ENCODE measurements around the gene OR51A4.

- TF ChIP-seq MYC (IDR thresholded peaks at IDR 0.05; ENCODE audit: low read depth, low read length) (no peak), POLR2A (IDR thresholded peaks at IDR 0.05; ENCODE audit: extremely low read depth, insufficient read length) (no peak), MAX (IDR thresholded peaks at IDR 0.05; ENCODE audit: low read depth, low read length) (no peak)
- TF ChIP-seq, protein P1, sequence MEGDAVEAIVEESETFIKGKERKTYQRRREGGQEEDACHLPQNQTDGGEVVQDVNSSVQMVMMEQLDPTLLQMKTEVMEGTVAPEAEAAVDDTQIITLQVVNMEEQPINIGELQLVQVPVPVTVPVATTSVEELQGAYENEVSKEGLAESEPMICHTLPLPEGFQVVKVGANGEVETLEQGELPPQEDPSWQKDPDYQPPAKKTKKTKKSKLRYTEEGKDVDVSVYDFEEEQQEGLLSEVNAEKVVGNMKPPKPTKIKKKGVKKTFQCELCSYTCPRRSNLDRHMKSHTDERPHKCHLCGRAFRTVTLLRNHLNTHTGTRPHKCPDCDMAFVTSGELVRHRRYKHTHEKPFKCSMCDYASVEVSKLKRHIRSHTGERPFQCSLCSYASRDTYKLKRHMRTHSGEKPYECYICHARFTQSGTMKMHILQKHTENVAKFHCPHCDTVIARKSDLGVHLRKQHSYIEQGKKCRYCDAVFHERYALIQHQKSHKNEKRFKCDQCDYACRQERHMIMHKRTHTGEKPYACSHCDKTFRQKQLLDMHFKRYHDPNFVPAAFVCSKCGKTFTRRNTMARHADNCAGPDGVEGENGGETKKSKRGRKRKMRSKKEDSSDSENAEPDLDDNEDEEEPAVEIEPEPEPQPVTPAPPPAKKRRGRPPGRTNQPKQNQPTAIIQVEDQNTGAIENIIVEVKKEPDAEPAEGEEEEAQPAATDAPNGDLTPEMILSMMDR (IDR thresholded peaks at IDR 0.05; ENCODE audit: low read depth, low read length) = no peak
Measured at GRCh38 chr11:4921796-4922195, 25.6 kb downstream of the OR51A4 start.
